LNCaP clone FGC (cell line): ENCODE results near the gene HSPA1L.
"Not testable (repeated sequence)": the region's sequence is repeated elsewhere in the genome, so short reads cannot be mapped to it uniquely, and the experiment has no call there.

Source experiments
- DNase-seq: peaks from one replicate; pipeline ENCODE4 v3.0.0-alpha.2; 2011; ENCODE audit warnings: low read depth
- H3K4me3 ChIP-seq: 2 replicates; pipeline ENCODE4 v1.5.1; 2011; ENCODE audit warnings: mild to moderate bottlenecking, low read depth, low read length, control low read depth
- CTCF ChIP-seq: IDR thresholded peaks from 2 replicates; pipeline ENCODE4 v1.5.1; 2012; ENCODE audit warnings: mild to moderate bottlenecking; ENCODE audit not compliant: control insufficient read depth, insufficient read depth; ENCODE audit errors: extremely low read depth

The HSPA1L gene

GRCh38 chr6:31842053-31842452 lies 27.0 kb upstream of the HSPA1L start:
- no peak for TF ChIP-seq CTCF
- no peak for DNase-seq
- no peak overlapping the region for H3K4me3 ChIP-seq

GRCh38 chr6:31839779-31840126 lies 24.7 kb upstream of the HSPA1L start:
- DNase-seq, H3K4me3 ChIP-seq: not testable (repeated sequence)

- H3K4me3 ChIP-seq, result no peak overlapping the region
- DNase-seq, result no peak
- no peak for TF ChIP-seq CTCF
Measured at GRCh38 chr6:31838968-31839367, 23.9 kb upstream of the HSPA1L start.

- not testable (repeated sequence) for DNase-seq, H3K4me3 ChIP-seq
Measured at GRCh38 chr6:31838114-31838553, 23.1 kb upstream of the HSPA1L start.

GRCh38 chr6:31837369-31838113 lies 22.5 kb upstream of the HSPA1L start:
- no peak for DNase-seq
- peak overlapping the region; percentile 80 for H3K4me3 ChIP-seq
- TF ChIP-seq CTCF, result no peak

- TF ChIP-seq CTCF, result peak; percentile 19; the same call in 1 of the 2 replicates
- DNase-seq, result no peak
- H3K4me3 ChIP-seq, result peak overlapping the region; percentile 80
Measured at GRCh38 chr6:31836474-31837368, 21.6 kb upstream of the HSPA1L start.

GRCh38 chr6:31836047-31836473 lies 21.0 kb upstream of the HSPA1L start:
- no peak for TF ChIP-seq CTCF
- DNase-seq, result no peak
- peak overlapping the region; percentile 80 for H3K4me3 ChIP-seq
